Measurements from ENCODE around the gene PITPNC1. TPM values are rescaled to one million over a fixed set of nuclear protein-coding genes. Genes with fewer than 3 reads are reported as not detected.
"Not testable (repeated sequence)": the region's sequence is repeated elsewhere in the genome, so short reads cannot be mapped to it uniquely, and the experiment has no call there.

The PITPNC1 gene
- total and polyA plus RNA-seq, 2 of the 13 experiments (the other 11 are each of a cell fraction or from before 2014, with no cell fraction given) = 4.1 to 5.7 TPM

GRCh38 chr17:67727152-67728039 lies 350.3 kb downstream of the PITPNC1 start (continued):
- TF ChIP-seq ZNF543 (CRISPR knock-in tag; IDR thresholded peaks at IDR 0.05) (peak; percentile 76; the same call in 1 of the 2 replicates), ZNF503 (CRISPR knock-in tag; IDR thresholded peaks at IDR 0.05) (0 out of 2 replicates have a peak, but pooled peaks have one; percentile 35), WIZ (CRISPR knock-in tag; IDR thresholded peaks at IDR 0.05) (0 out of 2 replicates have a peak, but pooled peaks have one; percentile 70), IRF9 (CRISPR knock-in tag; IDR thresholded peaks at IDR 0.05; ENCODE audit: borderline replicate concordance) (peak; percentile 71), ZMYM4 (CRISPR knock-in tag; IDR thresholded peaks at IDR 0.05) (peak; percentile 73), ATF4 (CRISPR knock-in tag; IDR thresholded peaks at IDR 0.05) (0 out of 4 replicates have a peak, but pooled peaks of 1 of the 2 experiments have one; percentile 19), YEATS2 (CRISPR knock-in tag; IDR thresholded peaks at IDR 0.05; ENCODE audit: borderline replicate concordance) (peak; percentile 34; the same call in 1 of the 2 replicates), FOXP4 (CRISPR knock-in tag; IDR thresholded peaks at IDR 0.05) (peak; percentile 35; the same call in 1 of the 2 replicates), MLLT10 (CRISPR knock-in tag; IDR thresholded peaks at IDR 0.05) (0 out of 2 replicates have a peak, but pooled peaks have one; percentile 18), HDAC1 (CRISPR knock-in tag; IDR thresholded peaks at IDR 0.05) (peak; percentile 58), ZFX (CRISPR knock-in tag; IDR thresholded peaks at IDR 0.05; ENCODE audit: low read depth) (0 out of 2 replicates have a peak, but pooled peaks have one; percentile 52), NONO (CRISPR knock-in tag; conservative IDR thresholded peaks at IDR 0.05) (0 out of 2 replicates have a peak, but pooled peaks have one; percentile 18), LCORL (CRISPR knock-in tag; IDR thresholded peaks at IDR 0.05) (peak; percentile 75), ZBTB38 (CRISPR knock-in tag; IDR thresholded peaks at IDR 0.05) (peak; percentile 73; the same call in 1 of the 2 replicates), HOMEZ (CRISPR knock-in tag; IDR thresholded peaks at IDR 0.05; ENCODE audit: low read depth) (0 out of 2 replicates have a peak, but pooled peaks have one; percentile 26)
- not testable (repeated sequence) for TF ChIP-seq NONO, LCORL (IDR thresholded peaks at IDR 0.05)
